ENCODE data around the gene CDKAL1. TPM values are rescaled to one million over a fixed set of nuclear protein-coding genes. Genes with fewer than 3 reads are reported as not detected.

The CDKAL1 gene
- total RNA-seq, 5 donors from 2014 or later (not counting 1 experiment from before 2014, with no cell fraction given) = 18.8 to 29.9 (median 20.5) TPM

DNA sequence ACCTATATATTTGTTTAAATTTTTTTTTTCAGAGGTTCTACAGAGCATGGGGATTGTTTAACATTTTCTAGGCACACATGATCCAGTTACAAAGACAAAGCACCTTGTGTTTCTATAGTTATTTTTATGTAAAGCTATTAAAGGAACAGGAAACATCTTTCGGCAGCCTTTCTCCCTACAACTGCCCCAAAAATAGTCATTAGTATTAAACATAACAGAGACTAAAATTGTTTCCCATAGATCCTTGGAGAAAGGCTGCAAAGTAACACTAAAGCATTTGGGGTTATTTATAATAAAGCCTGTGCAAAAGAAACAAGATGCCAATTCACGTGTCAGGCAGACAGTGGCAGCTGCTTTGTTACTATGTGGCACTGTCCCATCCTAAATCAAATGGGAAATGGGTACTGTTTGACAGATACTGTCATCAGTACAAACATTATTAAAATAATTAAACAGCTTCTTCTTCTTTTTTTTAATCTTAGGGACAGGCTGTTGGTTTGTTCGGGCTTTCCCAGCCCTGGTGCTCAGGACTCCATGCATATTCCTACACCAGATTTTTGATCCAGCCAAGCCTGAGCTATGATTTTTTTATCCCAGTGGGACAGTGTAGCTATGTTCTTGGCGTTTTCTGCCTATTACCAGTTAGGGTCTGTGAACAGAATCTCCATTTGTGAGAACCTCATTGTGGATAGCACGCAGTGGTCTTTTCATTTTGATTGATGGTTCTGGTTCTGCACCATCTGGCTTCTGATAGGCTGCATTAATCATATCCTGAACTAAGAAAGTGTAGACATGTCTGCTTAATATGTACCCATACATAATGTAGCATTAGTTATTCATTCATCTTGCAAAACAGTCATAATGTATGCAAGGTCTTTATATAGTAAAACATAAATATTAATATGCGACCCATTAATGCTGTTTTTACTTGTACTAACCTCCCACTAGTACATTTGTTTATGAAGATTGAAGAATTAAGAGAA lies 598.9 kb downstream of the CDKAL1 start:
- no peaks in the 10 kb centered on the region for H3K36me3 ChIP-seq (ENCODE audit: control insufficient read depth in 2 of 2, extremely low read depth in 1 of 2, insufficient read depth in 1 of 2, low read length in 1 of 2)
- no peak overlapping the region for H3K4me3 Mint-ChIP-seq
- no peak overlapping the region for H3K4me3 ChIP-seq (ENCODE audit: control insufficient read depth in 1 of 2, extremely low read depth in 1 of 2, low read length in 1 of 2)
- no peaks in the 10 kb centered on the region for H3K4me1 Mint-ChIP-seq
- H3K9me3 Mint-ChIP-seq = no peaks in the 10 kb centered on the region
- no peaks in the 10 kb centered on the region for H3K9me3 ChIP-seq
- ATAC-seq (replicated peaks in 1 of 4) (no peak), DNase-seq (no peak)
- no peaks in the 10 kb centered on the region for H3K4me1 ChIP-seq (ENCODE audit: control insufficient read depth in 1 of 2, extremely low read depth in 1 of 2, insufficient read depth in 2 of 2, low read length in 2 of 2)
- CTCF ChIA-PET = interaction anchor here in 1 of 2 donors (0.5 to 0.6 kb wide), 2 partner anchors 236 to 883 kb away, joined by 3 to 4 read pairs; no protein-coding TSS in a partner anchor
- POLR2A ChIA-PET = no interaction called here
- peaks cover 20% of the 10 kb centered on the region for H3K36me3 Mint-ChIP-seq
- no peak overlapping the region for H3K27ac ChIP-seq (ENCODE audit: low read length)
- no peaks in the 10 kb centered on the region for H3K27me3 Mint-ChIP-seq
- 60% methylated on average over 1 of the region's 6 CpGs for WGBS (ENCODE audit: insufficient coverage)
- no peak overlapping the region for H3K27ac Mint-ChIP-seq
- no peaks in the 10 kb centered on the region for H3K27me3 ChIP-seq (replicated peaks in 1 of 2; ENCODE audit: control insufficient read depth in 2 of 2, extremely low read depth in 1 of 2, insufficient read depth in 2 of 2, low read length in 1 of 2)

DNA sequence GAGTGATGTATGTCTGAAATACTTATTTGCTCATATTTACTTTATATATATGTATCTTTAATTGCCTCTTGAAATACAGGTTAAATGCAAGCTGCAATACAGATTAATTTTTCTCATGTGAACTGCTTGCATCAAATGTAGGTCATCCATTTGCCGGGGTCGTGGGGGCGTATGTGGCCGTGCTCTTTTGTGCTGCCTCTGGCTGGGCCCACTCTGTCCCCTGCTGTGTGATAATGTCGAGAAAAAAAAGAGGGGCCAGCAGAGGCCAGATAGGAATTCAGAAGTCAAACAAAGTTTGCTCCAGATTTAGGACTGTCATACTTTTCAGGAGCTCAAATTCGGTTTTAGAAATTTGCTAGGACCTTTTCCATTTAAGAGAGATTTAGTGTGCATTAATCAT lies 599.6 kb downstream of the CDKAL1 start:
- ATAC-seq (replicated peaks in 1 of 4) (no peak), DNase-seq (no peak)
- no peaks in the 10 kb centered on the region for H3K4me1 Mint-ChIP-seq
- Histone ChIP-seq H3K4me1 (ENCODE audit: control insufficient read depth in 1 of 2, extremely low read depth in 1 of 2, insufficient read depth in 2 of 2, low read length in 2 of 2) (no peaks in the 10 kb centered on the region), H3K27me3 (replicated peaks in 1 of 2; ENCODE audit: control insufficient read depth in 2 of 2, extremely low read depth in 1 of 2, insufficient read depth in 2 of 2, low read length in 1 of 2) (no peaks in the 10 kb centered on the region), H3K27ac (ENCODE audit: low read length) (no peak overlapping the region), H3K4me3 (ENCODE audit: control insufficient read depth in 1 of 2, extremely low read depth in 1 of 2, low read length in 1 of 2) (no peak overlapping the region), H3K9me3 (no peaks in the 10 kb centered on the region), H3K36me3 (ENCODE audit: control insufficient read depth in 2 of 2, extremely low read depth in 1 of 2, insufficient read depth in 1 of 2, low read length in 1 of 2) (no peaks in the 10 kb centered on the region)
- peaks cover 27% of the 10 kb centered on the region for H3K36me3 Mint-ChIP-seq
- H3K27ac Mint-ChIP-seq = no peak overlapping the region
- WGBS (ENCODE audit: insufficient coverage) = 86% methylated on average over 5 of the region's 6 CpGs
- CTCF ChIA-PET = no interaction called here
- no peaks in the 10 kb centered on the region for H3K27me3 Mint-ChIP-seq
- no peaks in the 10 kb centered on the region for H3K9me3 Mint-ChIP-seq
- POLR2A ChIA-PET = no interaction called here
- no peak overlapping the region for H3K4me3 Mint-ChIP-seq

DNA sequence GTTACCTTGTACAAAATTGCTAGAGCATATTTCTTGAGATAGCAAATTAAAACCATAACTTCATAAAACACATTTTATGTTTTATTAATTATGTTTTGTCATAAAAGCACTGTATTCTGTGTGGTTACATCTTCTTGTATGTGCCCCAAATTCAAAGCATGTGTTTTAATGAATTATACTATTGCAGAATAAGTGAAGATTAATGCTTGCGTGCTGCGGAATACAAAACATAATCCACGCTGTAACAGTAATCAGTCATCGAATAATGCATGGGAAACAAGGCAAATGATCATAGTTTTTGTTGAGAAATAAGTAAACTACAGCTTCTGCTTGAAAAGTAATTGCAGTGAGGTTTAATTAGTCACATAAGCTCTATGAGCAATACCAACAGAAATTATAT lies 600.1 kb downstream of the CDKAL1 start:
- no peaks in the 10 kb centered on the region for H3K27me3 ChIP-seq (replicated peaks in 1 of 2; ENCODE audit: control insufficient read depth in 2 of 2, extremely low read depth in 1 of 2, insufficient read depth in 2 of 2, low read length in 1 of 2)
- ChIA-PET CTCF (no interaction called here), POLR2A (no interaction called here)
- Mint-ChIP-seq H3K27ac (no peak overlapping the region), H3K9me3 (no peaks in the 10 kb centered on the region), H3K4me1 (no peaks in the 10 kb centered on the region), H3K36me3 (peaks cover 30% of the 10 kb centered on the region), H3K27me3 (no peaks in the 10 kb centered on the region), H3K4me3 (no peak overlapping the region)
- H3K4me3 ChIP-seq (ENCODE audit: control insufficient read depth in 1 of 2, extremely low read depth in 1 of 2, low read length in 1 of 2) = no peak overlapping the region
- ATAC-seq (replicated peaks in 1 of 4) (no peak), DNase-seq (no peak)
- no peak overlapping the region for H3K27ac ChIP-seq (ENCODE audit: low read length)
- H3K9me3 ChIP-seq = no peaks in the 10 kb centered on the region
- H3K36me3 ChIP-seq (ENCODE audit: control insufficient read depth in 2 of 2, extremely low read depth in 1 of 2, insufficient read depth in 1 of 2, low read length in 1 of 2) = no peaks in the 10 kb centered on the region
- H3K4me1 ChIP-seq (ENCODE audit: control insufficient read depth in 1 of 2, extremely low read depth in 1 of 2, insufficient read depth in 2 of 2, low read length in 2 of 2) = no peaks in the 10 kb centered on the region
- no CpG with 5 or more reads among the region's 4 CpGs for WGBS (ENCODE audit: insufficient coverage)

DNA sequence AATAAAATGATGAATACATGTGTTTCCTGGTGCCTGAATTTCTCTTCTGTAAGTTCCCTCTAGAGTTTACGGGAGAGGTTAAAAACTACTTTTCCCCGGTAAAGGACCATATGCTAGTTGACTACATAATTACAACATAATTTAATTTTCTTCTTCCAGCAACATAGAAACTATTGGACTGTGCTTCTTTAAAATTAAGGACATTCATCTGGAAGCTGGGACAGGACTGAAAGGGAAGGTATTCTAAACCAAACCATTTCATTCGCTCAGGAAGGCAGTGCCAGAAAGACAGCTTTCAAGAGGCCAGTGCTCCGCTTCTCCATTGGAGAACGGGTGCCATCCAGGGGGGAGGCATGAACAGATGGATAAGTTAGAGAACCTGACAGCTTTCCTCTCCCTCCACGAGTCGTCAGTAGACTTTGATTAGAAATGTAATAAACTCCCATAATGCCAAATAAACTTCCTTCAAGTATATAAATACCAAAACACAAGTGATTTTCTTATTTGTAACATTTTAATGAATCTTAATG lies 601.3 kb downstream of the CDKAL1 start:
- Histone ChIP-seq H3K4me1 (ENCODE audit: control insufficient read depth in 1 of 2, extremely low read depth in 1 of 2, insufficient read depth in 2 of 2, low read length in 2 of 2) (no peaks in the 10 kb centered on the region), H3K4me3 (ENCODE audit: control insufficient read depth in 1 of 2, extremely low read depth in 1 of 2, low read length in 1 of 2) (no peak overlapping the region), H3K9me3 (no peaks in the 10 kb centered on the region), H3K27ac (ENCODE audit: low read length) (no peak overlapping the region), H3K27me3 (replicated peaks in 1 of 2; ENCODE audit: control insufficient read depth in 2 of 2, extremely low read depth in 1 of 2, insufficient read depth in 2 of 2, low read length in 1 of 2) (no peaks in the 10 kb centered on the region), H3K36me3 (ENCODE audit: control insufficient read depth in 2 of 2, extremely low read depth in 1 of 2, insufficient read depth in 1 of 2, low read length in 1 of 2) (no peaks in the 10 kb centered on the region)
- Mint-ChIP-seq H3K36me3 (peaks cover 36% of the 10 kb centered on the region), H3K9me3 (no peaks in the 10 kb centered on the region), H3K4me1 (no peaks in the 10 kb centered on the region), H3K27me3 (no peaks in the 10 kb centered on the region), H3K27ac (no peak overlapping the region), H3K4me3 (no peak overlapping the region)
- ATAC-seq (replicated peaks in 1 of 4) (no peak), DNase-seq (no peak)
- 100% methylated on average over 1 of the region's 7 CpGs for WGBS (ENCODE audit: insufficient coverage)
- POLR2A ChIA-PET = no interaction called here
- CTCF ChIA-PET = no interaction called here

DNA sequence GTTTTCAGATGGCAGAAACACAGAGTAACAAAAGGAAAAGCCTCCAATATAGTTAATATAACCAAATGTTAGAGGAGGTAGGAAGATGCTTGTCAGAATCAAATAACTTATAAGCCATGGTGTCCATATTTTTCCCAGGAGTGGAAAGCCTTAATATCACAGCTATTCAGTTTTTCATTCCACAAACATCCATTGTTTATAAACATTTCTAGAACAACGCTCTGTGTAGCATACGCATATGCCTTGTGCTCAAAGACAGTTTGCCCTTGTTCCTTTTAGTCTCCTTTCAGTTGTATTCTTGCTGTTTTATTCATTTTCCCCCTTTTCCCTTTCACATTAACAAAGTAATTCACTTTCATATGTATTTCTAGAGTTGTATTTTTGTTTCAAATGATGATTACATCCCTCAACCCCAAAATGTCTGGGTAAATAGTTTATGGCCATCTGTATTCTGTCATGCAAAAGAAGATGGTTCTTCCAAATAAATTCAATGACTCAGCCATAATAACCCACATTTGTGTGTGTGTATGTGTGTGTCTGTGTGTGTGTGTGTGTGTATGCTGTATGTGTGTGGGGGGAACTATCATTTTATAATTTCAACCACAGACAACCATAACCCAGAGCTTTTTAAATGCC lies 603.6 kb downstream of the CDKAL1 start:
- no peaks in the 10 kb centered on the region for H3K36me3 ChIP-seq (ENCODE audit: control insufficient read depth in 2 of 2, extremely low read depth in 1 of 2, insufficient read depth in 1 of 2, low read length in 1 of 2)
- Mint-ChIP-seq H3K27me3 (no peaks in the 10 kb centered on the region), H3K9me3 (no peaks in the 10 kb centered on the region), H3K36me3 (peaks cover 49% of the 10 kb centered on the region), H3K4me1 (no peaks in the 10 kb centered on the region), H3K27ac (no peak overlapping the region), H3K4me3 (no peak overlapping the region)
- H3K4me3 ChIP-seq (ENCODE audit: control insufficient read depth in 1 of 2, extremely low read depth in 1 of 2, low read length in 1 of 2) = no peak overlapping the region
- no peaks in the 10 kb centered on the region for H3K9me3 ChIP-seq
- WGBS (ENCODE audit: insufficient coverage) = no CpG with 5 or more reads among the region's 2 CpGs
- ATAC-seq (replicated peaks in 1 of 4) (no peak), DNase-seq (no peak)
- no peaks in the 10 kb centered on the region for H3K27me3 ChIP-seq (replicated peaks in 1 of 2; ENCODE audit: control insufficient read depth in 2 of 2, extremely low read depth in 1 of 2, insufficient read depth in 2 of 2, low read length in 1 of 2)
- H3K27ac ChIP-seq (ENCODE audit: low read length) = no peak overlapping the region
- POLR2A ChIA-PET = no interaction called here
- CTCF ChIA-PET = no interaction called here
- no peaks in the 10 kb centered on the region for H3K4me1 ChIP-seq (ENCODE audit: control insufficient read depth in 1 of 2, extremely low read depth in 1 of 2, insufficient read depth in 2 of 2, low read length in 2 of 2)

DNA sequence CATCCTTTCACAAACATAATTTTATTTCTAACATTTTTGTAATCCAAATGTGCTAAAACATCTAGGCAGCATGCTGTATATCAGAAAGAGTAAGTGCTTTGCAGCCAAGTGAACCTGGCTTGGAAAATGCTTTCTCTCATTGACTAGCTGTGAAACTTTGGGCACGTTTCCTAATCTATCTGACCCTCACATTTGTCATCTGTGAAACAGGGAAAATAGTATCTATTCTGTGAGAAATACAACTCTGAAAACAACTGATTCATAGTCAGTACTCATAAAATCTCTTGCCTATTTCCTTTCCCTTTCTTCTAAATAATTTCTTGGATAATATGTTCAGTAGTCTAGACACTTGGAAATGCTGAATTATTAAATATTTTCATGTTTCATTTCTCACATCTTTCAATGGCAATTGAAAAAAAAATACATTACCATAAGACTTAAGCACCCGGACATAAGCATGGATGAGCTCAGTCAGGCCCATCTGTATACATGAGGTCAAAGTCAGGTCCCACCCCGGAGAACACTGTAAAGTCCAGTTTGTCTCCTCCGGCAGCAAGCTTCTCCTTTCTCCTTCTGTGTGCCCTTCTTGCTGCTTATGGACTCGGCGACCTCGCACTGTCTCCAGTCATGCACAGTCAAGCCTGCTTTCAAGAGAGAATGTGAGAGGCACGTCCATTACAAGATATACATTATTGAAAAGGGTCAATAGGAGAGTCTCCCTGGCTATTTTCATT lies 604.2 kb downstream of the CDKAL1 start:
- no peaks in the 10 kb centered on the region for H3K4me1 ChIP-seq (ENCODE audit: control insufficient read depth in 1 of 2, extremely low read depth in 1 of 2, insufficient read depth in 2 of 2, low read length in 2 of 2)
- 89% methylated on average over 3 of the region's 8 CpGs for WGBS (ENCODE audit: insufficient coverage)
- Mint-ChIP-seq H3K36me3 (peaks cover 49% of the 10 kb centered on the region), H3K4me3 (no peak overlapping the region), H3K27me3 (no peaks in the 10 kb centered on the region), H3K27ac (no peak overlapping the region), H3K4me1 (no peaks in the 10 kb centered on the region), H3K9me3 (no peaks in the 10 kb centered on the region)
- POLR2A ChIA-PET = no interaction called here
- no peak overlapping the region for H3K4me3 ChIP-seq (ENCODE audit: control insufficient read depth in 1 of 2, extremely low read depth in 1 of 2, low read length in 1 of 2)
- DNase-seq = no peak
- H3K36me3 ChIP-seq (ENCODE audit: control insufficient read depth in 2 of 2, extremely low read depth in 1 of 2, insufficient read depth in 1 of 2, low read length in 1 of 2) = no peaks in the 10 kb centered on the region
- no peaks in the 10 kb centered on the region for H3K9me3 ChIP-seq
- ATAC-seq (replicated peaks in 1 of 4) = no peak
- H3K27me3 ChIP-seq (replicated peaks in 1 of 2; ENCODE audit: control insufficient read depth in 2 of 2, extremely low read depth in 1 of 2, insufficient read depth in 2 of 2, low read length in 1 of 2) = no peaks in the 10 kb centered on the region
- H3K27ac ChIP-seq (ENCODE audit: low read length) = no peak overlapping the region
- CTCF ChIA-PET = no interaction called here

All from T-cell (primary cell).